HEK293T (cell line): ENCODE measurements around the gene CALCOCO2.
"Not testable (repeated sequence)": the region's sequence is repeated elsewhere in the genome, so short reads cannot be mapped to it uniquely, and the experiment has no call there.

Experiments
- CTCF ChIA-PET: fragments of 350-600 bp; formaldehyde crosslinking; extraction: SDS; loops from one replicate; lab custom pipeline; 2021; ENCODE audit warnings: antibody characterized with exemption, inconsistent platforms; lab: Yijun Ruan, JAX
- POLR2A ChIA-PET: fragments of 350-600 bp; formaldehyde crosslinking; extraction: SDS; loops from one replicate; lab custom pipeline; 2020; ENCODE audit warnings: antibody characterized with exemption, inconsistent platforms; lab: Yijun Ruan, JAX
- DNase-seq: peaks from one replicate; pipeline ENCODE4 v3.0.0; 2012; ENCODE audit warnings: mixed read lengths; ENCODE audit errors: extremely low spot score
- ARNT ChIP-seq: fragments of 450-650 bp; IDR thresholded peaks from 2 replicates; pipeline ENCODE4 v1.6.1; 2017; ENCODE audit warnings: mild to moderate bottlenecking
- BHLHE40 ChIP-seq: fragments of 450-650 bp; IDR thresholded peaks from 2 replicates; pipeline ENCODE4 v1.6.1; 2016; ENCODE audit warnings: mild to moderate bottlenecking, moderate library complexity, borderline replicate concordance
- CTBP1 ChIP-seq: fragments of 450-650 bp; IDR thresholded peaks from 2 replicates; pipeline ENCODE4 v1.6.1; 2016; ENCODE audit warnings: borderline replicate concordance
- ELF4 ChIP-seq: fragments of 450-650 bp; IDR thresholded peaks from 2 replicates; pipeline ENCODE4 v1.6.1; 2017; ENCODE audit warnings: antibody characterized with exemption
- FOXA1 ChIP-seq: fragments of 450-650 bp; IDR thresholded peaks from 2 replicates; pipeline ENCODE4 v1.6.1; 2016; ENCODE audit warnings: mild to moderate bottlenecking
- FOXK2 ChIP-seq: fragments of 450-650 bp; IDR thresholded peaks from 2 replicates; pipeline ENCODE4 v1.6.1; 2016; ENCODE audit warnings: mild to moderate bottlenecking
- FOXM1 ChIP-seq: fragments of 450-650 bp; IDR thresholded peaks from 2 replicates; pipeline ENCODE4 v1.6.1; 2017; ENCODE audit warnings: mild to moderate bottlenecking, borderline replicate concordance
- HDGF ChIP-seq: fragments of 450-650 bp; IDR thresholded peaks from 2 replicates; pipeline ENCODE4 v1.6.1; 2017; ENCODE audit warnings: antibody characterized with exemption, borderline replicate concordance
- L3MBTL2 ChIP-seq: fragments of 450-650 bp; conservative IDR thresholded peaks from 2 replicates; pipeline ENCODE4 v1.6.1; 2016; ENCODE audit warnings: mild to moderate bottlenecking
- LEF1 ChIP-seq: fragments of 450-650 bp; IDR thresholded peaks from 2 replicates; pipeline ENCODE4 v1.6.1; 2017; ENCODE audit warnings: mild to moderate bottlenecking, borderline replicate concordance
- NFRKB ChIP-seq: fragments of 450-650 bp; IDR thresholded peaks from 2 replicates; pipeline ENCODE4 v1.6.1; 2016; ENCODE audit warnings: mild to moderate bottlenecking, moderate library complexity
- SP1 ChIP-seq: fragments of 450-650 bp; IDR thresholded peaks from 2 replicates; pipeline ENCODE4 v1.6.1; 2017
- SUZ12 ChIP-seq: fragments of 450-650 bp; IDR thresholded peaks from 2 replicates; pipeline ENCODE4 v1.6.1; 2016; ENCODE audit warnings: mild to moderate bottlenecking
- TARDBP ChIP-seq: fragments of 450-650 bp; IDR thresholded peaks from 2 replicates; pipeline ENCODE4 v1.6.1; 2016
- ZNF384 ChIP-seq: fragments of 450-650 bp; IDR thresholded peaks from 2 replicates; pipeline ENCODE4 v1.6.1; 2016
- TF ChIP-seq, protein P1 (sequence below): fragments of 450-650 bp; IDR thresholded peaks from 2 replicates; pipeline ENCODE4 v1.6.1; 2016

CALCOCO2 gene

GRCh38 chr17:48871551-48872351 lies 40.9 kb downstream of the CALCOCO2 start:
- POLR2A ChIA-PET: no interaction called here
- TF ChIP-seq TARDBP: no peak
- TF ChIP-seq ZNF384: no peak
- TF ChIP-seq LEF1: no peak
- TF ChIP-seq SUZ12: no peak
- TF ChIP-seq CTBP1: no peak
- no peak for TF ChIP-seq BHLHE40
- TF ChIP-seq ARNT: no peak
- TF ChIP-seq SP1: no peak
- TF ChIP-seq FOXK2: no peak
- CTCF ChIA-PET: interaction anchor here (1.6 to 2.5 kb wide), 3 partner anchors 13 to 67 kb away, joined by 4 to 15 read pairs (median 6); no protein-coding TSS in a partner anchor
- no peak for DNase-seq

DNA sequence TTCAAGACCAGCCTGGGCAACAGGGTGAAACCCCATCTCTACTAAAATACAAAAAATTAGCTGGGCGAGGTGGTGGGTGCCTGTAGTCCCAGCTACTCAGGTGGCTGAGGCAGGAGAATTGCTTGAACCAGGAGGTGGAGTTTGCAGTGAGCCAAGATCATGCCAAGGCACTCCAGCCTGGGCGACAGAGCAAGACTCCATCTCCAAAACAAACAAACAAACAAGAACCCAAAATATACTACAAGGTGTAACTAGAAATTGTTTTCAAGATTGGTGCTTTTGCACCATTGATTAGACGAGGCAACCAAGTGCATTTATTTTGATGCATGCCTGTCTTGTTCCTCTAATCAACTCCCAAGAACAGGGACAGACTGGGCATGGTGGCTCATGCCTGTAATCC lies 41.6 kb downstream of the CALCOCO2 start:
- CTCF ChIA-PET: interaction anchor here (1.3 to 2.5 kb wide), 2 partner anchors 12 to 69 kb away, joined by 4 to 15 read pairs; no protein-coding TSS in a partner anchor
- DNase-seq, POLR2A ChIA-PET: not testable (repeated sequence)

- CTCF ChIA-PET: interaction anchor here (1.2 to 8.7 kb wide), 6 partner anchors 11 to 195 kb away, joined by 3 to 150 read pairs (median 4); partner anchors contain the start of gene TTLL6
- POLR2A ChIA-PET: interaction anchor here (0.9 kb wide), 1 partner anchor 19 kb away, joined by 3 read pairs; no protein-coding TSS in a partner anchor
- TF ChIP-seq FOXM1: no peak
- no peak for TF ChIP-seq ARNT
- no peak for TF ChIP-seq FOXA1
- no peak for TF ChIP-seq BHLHE40
- TF ChIP-seq, protein P1, sequence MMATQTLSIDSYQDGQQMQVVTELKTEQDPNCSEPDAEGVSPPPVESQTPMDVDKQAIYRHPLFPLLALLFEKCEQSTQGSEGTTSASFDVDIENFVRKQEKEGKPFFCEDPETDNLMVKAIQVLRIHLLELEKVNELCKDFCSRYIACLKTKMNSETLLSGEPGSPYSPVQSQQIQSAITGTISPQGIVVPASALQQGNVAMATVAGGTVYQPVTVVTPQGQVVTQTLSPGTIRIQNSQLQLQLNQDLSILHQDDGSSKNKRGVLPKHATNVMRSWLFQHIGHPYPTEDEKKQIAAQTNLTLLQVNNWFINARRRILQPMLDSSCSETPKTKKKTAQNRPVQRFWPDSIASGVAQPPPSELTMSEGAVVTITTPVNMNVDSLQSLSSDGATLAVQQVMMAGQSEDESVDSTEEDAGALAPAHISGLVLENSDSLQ: no peak
- TF ChIP-seq NFRKB: no peak
- TF ChIP-seq TARDBP: no peak
- no peak for TF ChIP-seq LEF1
- TF ChIP-seq ZNF384: no peak
- no peak for TF ChIP-seq HDGF
- no peak for TF ChIP-seq CTBP1
- no peak for TF ChIP-seq L3MBTL2
- TF ChIP-seq ELF4: no peak
- TF ChIP-seq SP1: no peak
- no peak for TF ChIP-seq FOXK2
- TF ChIP-seq SUZ12: no peak
- no peak for DNase-seq
Observed at GRCh38 chr17:48873209-48873608, 42.4 kb downstream of the CALCOCO2 start.

DNA sequence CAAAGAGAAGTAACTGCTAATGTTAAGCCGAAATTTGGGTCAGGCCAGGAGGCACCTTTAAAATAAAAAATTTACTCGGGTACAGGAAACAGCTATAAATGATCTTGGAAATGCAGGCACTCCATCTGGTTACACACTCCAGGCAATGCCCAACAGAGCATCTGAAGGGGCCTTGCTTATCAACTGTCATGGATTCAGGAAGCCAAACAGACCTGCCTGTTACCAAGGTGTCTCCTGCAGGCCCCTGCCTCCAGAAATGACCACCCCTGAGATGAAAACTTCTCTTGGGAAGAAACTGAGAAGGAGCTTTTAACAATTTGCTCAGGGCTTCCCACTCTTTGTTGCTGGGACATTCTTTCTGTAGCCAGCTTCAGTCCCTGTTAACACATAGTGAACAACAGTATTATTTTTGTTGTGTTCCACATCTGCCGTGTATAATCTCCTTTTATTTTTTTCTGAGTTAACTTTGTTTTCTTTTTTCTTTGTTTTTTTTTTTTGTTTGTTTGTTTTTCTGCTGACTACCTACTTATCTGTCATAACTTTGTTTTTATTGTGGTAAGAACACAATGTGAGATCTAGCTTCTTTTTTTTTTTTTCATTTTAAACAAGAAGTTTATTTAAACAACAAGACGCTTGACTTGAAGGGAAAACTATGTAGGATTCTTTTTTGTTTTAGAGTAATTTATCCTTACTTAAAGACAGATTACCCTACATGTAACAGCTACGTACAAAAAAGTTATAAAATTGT lies 43.0 kb downstream of the CALCOCO2 start:
- POLR2A ChIA-PET: interaction anchor here (0.6 to 0.9 kb wide), 2 partner anchors 20 to 91 kb away, joined by 3 read pairs; no protein-coding TSS in a partner anchor
- TF ChIP-seq FOXA1 (no peak), ZNF384 (peak; percentile 73), FOXM1 (no peak)
- CTCF ChIA-PET: interaction anchor here (0.6 to 8.7 kb wide), 8 partner anchors 11 to 225 kb away, joined by 3 to 150 read pairs (median 4); partner anchors contain the start of gene TTLL6
- no peak for DNase-seq

DNA sequence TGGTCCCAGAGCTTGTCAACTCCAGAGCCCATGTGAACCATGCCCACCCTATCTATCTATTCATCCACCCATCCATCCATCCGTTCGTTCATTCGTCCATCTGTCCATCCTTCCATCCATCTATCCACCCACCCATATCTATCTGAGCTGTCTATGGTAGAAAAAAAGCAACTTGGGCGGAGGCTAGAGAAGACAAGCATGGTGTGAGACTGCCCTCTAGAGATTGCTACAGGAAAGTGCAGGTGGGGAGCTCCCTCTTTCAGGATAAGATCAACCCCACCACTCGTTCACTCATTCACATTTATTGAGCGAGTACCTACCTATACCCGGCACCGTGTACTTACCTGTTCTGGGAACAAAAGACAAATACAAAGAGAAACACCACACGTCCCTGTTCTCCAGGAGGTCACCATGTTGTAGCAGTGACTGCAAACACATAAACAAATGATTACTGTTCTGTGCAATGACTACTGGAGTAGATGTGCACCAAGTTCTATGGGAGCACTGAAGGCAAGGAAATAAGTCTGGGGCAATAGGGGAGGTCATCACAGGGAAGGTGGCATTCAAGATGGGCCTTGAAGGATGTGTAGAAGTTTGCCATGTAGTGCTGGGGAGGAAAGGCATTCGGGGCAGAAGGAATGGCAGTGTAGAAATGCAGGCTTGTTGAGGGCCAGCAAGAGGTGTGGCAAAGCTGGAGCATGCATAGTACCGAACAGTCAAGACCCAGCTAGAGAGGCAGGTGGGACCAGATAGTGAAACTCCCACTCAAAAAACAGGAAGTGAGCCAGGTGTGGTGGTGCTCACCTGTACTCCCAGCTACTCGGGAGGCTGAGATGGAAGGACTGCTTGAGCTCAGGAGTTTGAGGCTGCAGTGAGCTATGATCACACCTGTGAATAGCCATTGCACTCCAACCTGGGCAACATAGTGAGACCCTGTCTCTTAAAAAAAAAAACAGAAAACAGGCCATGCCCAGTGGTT lies 48.4 kb downstream of the CALCOCO2 start:
- POLR2A ChIA-PET: interaction anchor here (0.7 to 1.6 kb wide), 7 partner anchors 13 to 253 kb away, joined by 3 to 8 read pairs (median 4); partner anchors contain the start of genes ATP5MC1, HOXB13, HOXB9 and TTLL6
- peak; percentile 85 for DNase-seq
- TF ChIP-seq ZNF384 (peak; percentile 91), LEF1 (no peak), CTBP1 (peak; percentile 32; the same call in 1 of the 2 replicates), L3MBTL2 (no peak)
- TF ChIP-seq, protein P1: peak; percentile 64
- CTCF ChIA-PET: interaction anchor here (0.5 to 8.7 kb wide), 50 partner anchors 10 to 521 kb away, joined by 3 to 150 read pairs (median 4); partner anchors contain the start of genes ATP5MC1, HOXB13, PRAC2 and TTLL6

- POLR2A ChIA-PET: interaction anchor here (2.5 kb wide), 1 partner anchor 10 kb away, joined by 8 read pairs; the partner anchor contains the start of gene ATP5MC1
- CTCF ChIA-PET: interaction anchor here (0.6 kb wide), 1 partner anchor 204 kb away, joined by 4 read pairs; no protein-coding TSS in a partner anchor
- no peak for TF ChIP-seq FOXK2
- no peak for TF ChIP-seq HDGF
- TF ChIP-seq ZNF384: no peak
- no peak for TF ChIP-seq L3MBTL2
- no peak for TF ChIP-seq SUZ12
- TF ChIP-seq BHLHE40: no peak
- TF ChIP-seq ELF4: no peak
- no peak for TF ChIP-seq ARNT
- DNase-seq: no peak
Observed at GRCh38 chr17:48882272-48882671, 51.4 kb downstream of the CALCOCO2 start.
